ENCODE data around the gene LMO2.
"Not testable (repeated sequence)": the region's sequence is repeated elsewhere in the genome, so short reads cannot be mapped to it uniquely, and the experiment has no call there.

The LMO2 gene

DNA sequence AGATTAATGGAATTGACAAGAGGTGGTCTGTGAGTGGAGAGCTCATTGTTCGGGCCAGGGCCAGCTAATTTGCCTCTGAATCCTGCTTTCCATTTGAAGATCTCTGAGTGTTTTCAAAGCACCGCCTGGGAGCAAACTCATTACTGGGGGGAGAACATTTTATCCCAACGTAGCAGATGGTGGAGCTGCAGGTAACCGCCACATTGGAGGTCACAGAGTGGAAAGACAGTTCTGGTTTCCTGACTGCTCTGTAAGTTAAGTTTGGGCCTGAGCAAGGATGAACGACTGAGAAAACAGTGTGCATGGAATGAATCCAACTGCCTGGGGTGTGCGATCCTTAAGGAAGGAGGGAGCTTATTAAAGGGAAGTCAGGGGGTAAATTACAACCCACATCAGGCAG, 30.5 kb downstream of the LMO2 start:
- DNase-seq (ENCODE audit: low read depth in 2 of 2) = no peak

DNA sequence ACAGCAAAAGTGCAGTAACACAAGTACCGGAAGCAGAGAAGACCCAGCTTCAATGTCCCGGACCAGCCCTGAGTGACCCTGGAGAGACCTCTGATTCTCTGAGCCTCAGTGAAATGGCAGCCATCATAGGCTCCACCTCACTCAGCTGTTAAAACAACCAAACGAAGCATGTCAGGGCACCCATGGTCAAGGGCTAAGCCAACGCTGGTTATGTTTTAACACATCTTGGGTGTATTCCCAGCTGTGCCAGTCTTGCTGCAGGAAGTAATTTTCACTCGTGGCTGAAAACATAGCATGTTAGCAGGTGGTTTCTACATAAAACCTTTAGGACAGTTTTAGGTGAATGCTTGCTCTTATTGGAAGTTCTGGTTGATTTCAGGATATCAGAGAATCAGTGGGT, 30.9 kb downstream of the LMO2 start:
- no peak for DNase-seq (ENCODE audit: low read depth in 2 of 2)

DNA sequence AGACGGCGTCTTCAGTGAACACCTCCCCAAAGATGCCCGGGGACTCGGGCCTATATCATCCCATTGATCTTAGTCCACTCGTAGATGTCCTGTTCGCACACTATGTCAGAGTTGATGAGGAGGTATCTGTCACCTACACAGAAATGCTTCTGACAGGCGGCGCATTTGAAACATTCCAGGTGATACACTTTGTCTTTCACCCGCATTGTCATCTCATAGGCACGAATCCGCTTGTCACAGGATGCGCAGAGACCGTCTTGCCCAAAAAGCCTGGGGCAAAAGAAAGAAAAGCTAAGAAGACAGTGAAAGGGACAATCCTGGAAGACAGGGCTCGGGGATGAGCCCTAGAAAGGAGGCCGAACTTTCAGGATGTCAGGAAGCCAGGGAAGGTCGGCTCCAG, 32.6 kb downstream of the LMO2 start:
- no peak for DNase-seq (ENCODE audit: low read depth in 2 of 2)

DNA sequence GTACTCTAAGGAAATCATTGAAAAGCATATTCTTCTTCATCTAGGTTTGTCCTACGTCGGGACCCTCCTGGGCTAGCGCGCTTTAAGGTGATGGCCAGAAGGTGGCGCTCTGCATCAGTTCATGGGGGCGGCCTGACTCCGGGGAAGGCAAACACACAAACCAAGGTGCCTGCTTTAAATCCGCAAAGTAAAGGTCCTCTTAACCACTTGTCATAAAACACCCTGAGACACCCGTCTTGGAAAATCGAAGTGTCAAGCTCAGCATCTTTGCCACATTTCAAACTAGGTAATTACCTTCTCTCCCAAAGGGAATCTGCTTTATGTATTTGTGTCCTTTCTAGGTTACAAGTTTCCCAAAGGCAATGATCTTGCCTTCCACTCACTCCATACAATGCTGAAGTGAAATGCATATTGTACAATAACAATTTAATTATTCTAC, 33.9 kb downstream of the LMO2 start:
- DNase-seq (ENCODE audit: low read depth in 2 of 2) = peak; percentile 63 to 78

DNA sequence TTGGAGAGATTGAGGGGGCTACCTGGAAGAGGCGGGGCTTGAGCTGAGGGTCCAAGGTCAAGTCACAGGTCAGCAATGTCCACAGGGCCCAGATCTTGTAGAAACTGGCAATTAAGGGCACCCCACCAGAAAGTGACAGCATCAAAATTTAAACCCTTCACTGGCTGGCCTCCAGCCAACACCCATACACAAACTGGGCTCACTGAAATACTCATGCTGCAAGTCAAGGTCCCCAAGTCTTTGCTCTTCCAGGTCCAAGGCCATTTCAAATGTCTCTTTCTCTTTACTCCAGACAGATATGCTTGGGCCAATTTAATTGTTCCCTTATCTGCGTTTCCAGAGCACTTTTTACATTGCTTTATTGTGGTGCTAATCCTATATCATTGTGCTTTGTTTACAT, 36.4 kb downstream of the LMO2 start:
- no peak for DNase-seq (ENCODE audit: low read depth in 2 of 2)

DNA sequence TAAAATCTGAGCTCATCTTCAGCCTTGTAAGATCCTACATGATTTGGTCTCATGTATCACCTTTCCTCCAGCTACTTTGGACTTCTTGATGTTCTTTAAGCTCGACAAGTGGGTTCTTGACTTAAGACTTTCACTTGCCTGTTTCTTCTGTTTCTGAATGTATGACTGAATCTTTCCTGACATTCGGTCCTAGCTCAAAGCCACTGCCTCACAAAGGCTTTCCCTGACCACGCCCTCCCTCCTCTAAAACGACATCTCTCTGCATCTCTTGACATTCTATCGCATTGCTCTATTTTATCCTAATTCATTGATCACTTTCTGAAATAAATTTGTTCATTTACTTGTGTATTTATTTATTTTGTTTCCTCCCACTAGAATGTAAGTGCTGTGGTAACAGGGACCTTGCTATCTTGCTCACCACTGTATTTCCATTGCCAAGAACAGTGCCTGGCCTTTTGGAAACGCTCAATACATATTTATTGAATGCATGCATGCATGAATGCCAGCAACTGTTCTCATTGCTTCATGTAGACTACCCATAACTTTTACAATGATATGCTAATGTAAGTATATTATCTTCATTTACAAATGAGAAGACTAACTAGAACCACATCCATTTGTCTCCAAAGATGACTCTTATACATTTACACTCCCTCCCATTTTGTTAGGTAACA, 43.0 kb downstream of the LMO2 start:
- no peak for DNase-seq (ENCODE audit: low read depth in 2 of 2)

DNA sequence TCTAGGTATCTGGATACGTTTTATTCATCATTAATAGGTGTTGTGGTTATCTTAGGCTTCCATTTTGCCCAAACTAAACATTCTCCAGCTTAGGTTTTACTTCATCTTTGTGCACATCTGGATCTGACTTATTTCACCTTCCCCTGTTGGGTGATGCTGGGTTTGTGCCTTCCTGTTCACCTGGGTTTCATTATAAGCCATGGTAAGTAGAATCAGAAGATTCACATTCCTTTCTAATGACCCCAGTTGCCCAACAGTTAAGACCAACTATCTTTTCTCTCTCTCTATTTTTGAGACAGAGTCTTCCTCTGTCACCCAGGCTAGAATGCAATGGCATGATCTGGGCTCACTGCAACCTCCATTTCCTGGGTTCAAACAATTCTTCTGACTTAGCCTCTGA, 44.6 kb downstream of the LMO2 start:
- DNase-seq (ENCODE audit: low read depth in 2 of 2) = no peak

DNA sequence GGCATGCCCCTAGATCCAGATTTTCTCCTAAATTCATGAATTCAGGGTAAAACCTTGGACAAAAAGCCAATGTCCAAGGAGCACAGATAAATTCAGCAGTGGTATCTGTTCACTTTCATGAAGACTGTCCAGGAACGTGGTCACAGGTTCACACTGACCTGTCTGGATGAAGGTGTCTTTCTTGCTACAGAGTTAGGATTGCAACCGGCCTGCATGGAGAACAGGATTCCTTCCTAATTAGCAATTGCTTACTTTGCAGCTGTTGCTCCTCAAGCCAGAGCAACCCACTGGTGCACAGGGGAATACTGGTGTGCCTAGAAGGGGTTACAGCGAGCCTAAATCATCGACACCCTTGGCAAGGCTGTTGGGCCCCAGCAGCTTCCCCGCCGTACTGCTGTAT, 47.6 kb downstream of the LMO2 start:
- no peak for DNase-seq (ENCODE audit: low read depth in 2 of 2)

DNA sequence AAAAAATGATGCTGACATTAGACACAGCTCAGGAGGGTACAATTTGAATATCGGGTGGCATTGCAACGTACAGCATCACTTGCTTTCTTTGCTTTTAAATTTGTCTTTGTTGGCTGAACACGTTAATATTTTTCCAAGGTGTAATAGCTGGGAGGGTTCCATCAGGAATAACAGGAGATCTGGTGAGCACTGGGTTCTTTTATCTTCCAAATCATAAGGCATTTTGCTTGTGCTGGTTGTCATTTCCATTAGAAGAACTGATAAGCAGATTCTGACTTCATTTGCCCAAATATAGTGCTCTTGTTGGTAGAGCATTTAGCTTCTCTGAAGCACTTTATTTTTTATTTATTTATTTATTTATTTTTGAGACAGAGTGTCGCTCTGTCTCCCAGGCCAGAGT, 48.9 kb downstream of the LMO2 start:
- no peak for DNase-seq (ENCODE audit: low read depth in 2 of 2)

DNA sequence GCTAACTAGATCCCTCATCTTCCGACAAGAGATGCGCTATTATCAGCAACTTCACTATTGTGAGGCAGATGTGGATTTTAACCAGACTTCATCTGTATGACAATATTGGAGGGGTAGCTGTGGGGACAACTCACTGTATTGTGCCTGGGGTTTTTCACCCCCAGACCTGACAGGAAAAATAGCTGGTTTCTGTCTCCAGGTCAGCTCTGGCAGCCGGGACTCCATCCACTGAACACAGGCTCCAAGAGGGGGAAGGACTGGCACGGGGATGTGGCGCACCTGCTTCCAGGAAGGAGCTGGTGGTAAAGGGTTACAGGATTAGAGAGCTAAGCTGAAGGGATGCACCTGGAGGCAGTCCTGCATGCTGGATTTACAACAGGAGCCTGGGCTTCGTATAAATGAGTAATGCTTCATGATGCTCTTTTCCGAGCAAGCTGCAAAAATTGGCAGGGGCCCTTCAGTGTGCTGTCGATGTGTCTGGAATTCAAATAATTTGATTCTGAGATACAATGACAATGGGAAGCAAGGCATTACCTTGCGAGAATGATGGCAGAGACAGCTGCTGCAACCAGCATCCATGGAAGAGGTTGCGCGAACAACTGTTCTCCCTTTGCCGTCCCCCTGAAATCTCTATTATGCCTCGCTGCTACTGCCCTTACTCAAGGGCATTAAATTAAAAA, 49.5 kb downstream of the LMO2 start:
- DNase-seq (ENCODE audit: low read depth in 2 of 2) = no peak

DNA sequence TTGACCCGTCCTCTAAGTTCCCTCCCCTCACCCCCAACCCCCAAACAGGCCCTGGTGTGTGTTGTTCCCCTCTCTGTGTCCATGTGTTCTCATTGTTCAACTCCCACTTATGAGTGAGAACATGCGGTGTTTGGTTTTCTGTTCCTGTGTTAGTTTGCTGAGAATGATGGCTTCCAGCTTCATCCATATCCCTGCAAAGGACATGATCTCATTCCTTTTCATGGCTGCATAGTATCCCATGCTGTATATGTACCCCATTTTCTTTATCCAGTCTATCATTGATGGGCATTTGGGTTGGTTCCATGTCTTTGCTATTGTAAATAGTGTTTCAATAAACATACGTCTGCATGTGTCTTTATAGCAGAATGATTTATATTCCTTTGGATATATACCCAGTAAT, 53.6 kb downstream of the LMO2 start:
- DNase-seq (ENCODE audit: low read depth in 2 of 2) = not testable (repeated sequence)

DNA sequence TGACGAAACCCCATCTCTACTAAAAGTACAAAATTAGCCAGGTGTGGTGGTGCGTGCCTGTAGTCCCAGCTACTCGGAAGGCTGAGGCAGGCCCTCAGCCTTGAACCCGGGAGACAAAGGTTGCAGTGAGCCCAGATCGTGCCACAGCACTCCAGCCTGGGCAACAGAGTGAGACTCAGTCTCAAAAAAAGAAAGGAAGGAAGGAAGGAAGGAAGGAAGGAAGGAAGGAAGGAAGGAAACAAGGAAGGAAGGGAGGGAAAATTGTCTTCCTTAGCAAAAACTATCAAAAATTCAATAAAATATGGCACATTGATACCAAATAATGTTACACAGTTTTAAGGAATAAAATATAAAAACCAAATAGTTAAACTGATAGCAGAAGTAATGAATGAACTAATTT, 54.5 kb downstream of the LMO2 start:
- DNase-seq (ENCODE audit: low read depth in 2 of 2) = not testable (repeated sequence)

DNA sequence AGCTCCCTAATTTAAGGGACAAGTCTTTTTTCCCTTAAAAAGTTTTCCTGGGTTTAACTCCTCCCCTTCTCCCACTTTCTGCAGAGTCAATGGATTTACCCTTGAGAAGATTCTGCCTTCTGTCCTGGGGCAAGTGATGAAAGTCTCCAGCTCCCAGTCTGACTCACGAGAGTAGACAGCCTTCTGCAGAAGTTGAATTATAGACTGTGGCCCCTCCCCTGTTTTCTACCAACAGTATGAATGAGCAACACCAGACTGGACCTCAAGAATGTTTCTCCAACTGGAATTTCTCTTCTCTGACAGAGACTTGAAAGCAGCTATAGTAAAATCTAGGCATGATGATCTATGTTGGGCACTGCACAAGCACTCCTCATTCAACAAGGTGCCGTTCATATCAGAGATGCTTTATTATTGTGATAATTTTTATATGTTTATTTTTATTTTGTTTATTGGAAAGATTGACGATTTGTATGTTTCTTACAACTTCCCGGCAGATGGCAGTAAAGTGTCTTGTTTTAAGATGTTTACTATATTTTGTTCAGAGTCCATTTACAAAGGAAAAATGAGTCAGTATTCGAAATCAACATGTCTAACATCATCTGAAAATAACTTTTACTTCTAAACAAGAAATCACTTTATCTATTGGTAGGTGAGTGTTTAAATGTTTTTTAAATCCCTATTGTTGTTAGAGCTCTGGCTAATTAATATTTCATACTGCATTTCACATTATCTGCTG, 56.6 kb downstream of the LMO2 start:
- no peak for DNase-seq (ENCODE audit: low read depth in 2 of 2)

DNA sequence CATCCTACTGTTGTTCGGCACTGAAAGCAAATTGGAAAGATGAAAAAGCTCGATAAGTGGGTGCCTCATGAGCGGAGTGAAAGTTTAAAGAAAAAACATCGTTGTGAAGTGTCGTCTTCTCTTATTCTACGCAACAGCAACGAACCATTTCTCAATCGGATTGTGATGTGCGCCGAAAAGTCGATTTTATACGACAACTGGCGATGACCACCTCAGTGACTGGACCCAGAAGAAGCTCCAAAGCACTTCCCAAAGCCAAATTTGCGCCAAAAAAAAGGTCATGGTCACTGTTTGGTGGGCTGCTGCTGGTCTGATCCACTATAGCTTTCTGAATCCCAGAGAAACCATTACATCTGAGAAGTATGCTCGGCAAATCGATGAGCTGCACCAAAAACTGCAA, 59.2 kb downstream of the LMO2 start:
- no peak for DNase-seq (ENCODE audit: low read depth in 2 of 2)

DNA sequence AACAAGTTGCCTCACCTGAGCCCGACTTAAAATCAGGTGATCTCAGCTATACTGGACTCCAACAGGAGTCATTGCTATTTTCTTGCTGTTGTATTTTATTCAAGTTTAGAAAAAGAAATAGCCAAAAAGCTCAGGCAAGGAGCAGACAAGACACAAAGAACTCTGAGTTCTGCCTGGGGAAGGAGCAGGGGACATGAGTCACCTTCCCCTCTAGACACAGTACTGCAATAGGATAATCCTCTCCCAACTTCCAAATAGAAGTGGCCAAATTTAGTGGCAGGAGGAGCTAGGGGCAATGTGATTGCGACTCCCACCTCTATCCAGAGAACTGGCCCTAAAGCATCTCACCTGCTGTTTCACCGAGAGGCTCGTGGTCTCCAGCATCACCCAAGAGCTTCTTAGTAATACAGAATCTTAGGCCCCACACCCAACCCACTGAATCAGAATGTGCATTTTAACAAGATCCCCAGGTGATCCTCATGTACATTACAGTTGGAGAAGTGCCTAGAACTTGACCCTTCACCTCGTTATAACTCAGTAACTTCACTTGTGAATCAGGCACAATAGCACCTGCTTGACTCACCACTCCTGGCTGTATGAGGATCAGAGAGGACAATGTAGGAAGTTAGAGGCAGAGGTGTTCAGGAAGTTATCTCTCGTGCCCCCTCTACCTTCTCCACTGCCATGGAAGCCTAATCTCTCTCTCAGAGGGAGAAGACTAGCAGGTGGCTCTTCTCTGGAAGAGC, 60.8 kb downstream of the LMO2 start:
- no peak for DNase-seq (ENCODE audit: low read depth in 2 of 2)

DNA sequence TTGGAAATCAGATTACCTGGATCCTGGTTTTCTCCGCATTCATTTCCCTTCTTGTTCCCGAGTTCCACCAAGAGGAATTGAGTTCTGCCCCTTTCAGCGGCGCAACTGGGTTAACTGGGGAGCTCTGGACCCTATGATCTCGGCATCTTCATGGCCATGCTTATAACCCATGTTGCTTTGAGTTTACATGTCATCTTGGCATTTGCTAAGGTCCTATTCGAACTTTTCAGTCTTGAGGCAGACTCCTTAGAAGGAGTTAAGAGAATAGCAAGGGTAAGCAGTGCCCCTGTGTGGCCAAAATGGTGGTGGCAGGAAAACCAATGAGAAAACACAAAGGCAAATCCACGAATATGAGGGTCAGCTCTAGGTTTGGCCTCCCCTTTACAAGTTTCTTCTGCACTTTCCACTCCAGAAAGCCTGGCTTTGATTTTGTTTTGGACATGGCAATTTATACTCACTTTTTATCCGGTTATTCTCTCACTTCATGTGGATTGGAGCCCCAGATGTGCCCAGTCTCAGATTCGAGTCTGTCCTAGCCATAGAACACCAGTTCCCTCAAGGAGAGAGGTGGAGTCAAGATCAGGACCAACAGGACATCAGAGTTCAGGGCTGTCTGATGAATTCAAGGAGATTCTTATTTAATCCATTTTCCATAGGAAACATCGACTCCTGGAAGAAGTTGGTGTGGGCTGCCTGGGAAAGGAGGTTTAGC, 62.3 kb downstream of the LMO2 start:
- peak; percentile 34 to 44 for DNase-seq (ENCODE audit: low read depth in 2 of 2)

DNA sequence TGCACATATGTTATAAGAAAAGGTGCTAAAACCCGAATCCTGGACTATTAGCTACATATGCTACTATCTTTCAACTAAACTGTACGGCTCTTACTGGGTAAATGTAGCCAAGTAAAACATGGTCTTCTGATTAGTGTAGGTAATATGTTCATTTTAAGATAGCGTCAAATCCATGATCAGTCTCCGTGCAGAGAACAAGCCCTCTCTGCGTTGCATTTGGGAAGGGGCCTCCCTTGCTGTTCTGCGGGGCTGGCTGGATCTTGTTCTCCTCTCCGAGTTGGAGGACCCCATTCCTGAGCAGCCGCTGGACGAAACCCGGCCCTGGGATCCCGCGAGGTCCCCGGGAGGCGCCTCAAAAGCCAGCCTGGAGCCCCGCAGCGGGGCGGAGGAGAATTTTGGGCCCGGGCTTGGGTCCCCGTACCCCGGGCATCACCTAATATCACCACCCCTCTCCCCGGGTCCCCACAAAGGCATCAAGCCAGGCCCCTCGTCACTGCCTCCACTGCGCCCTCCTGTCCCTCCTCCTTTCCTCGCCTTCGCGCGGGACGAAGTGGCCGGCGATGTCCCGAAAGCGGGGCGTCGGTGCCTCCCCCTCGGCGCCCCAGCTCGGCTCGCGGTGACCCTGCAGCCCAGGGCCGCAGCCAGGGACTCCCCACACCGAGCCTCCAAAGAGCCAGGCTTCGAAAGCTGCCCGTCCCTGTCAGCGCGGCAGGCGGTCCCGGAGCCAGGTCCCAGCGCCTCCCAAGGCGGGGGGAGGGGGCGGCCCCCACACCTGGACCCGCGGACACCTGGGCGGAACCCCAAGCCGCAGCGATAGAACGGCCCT, 63.1 kb downstream of the LMO2 start:
- DNase-seq (ENCODE audit: low read depth in 2 of 2) = no peak

DNA sequence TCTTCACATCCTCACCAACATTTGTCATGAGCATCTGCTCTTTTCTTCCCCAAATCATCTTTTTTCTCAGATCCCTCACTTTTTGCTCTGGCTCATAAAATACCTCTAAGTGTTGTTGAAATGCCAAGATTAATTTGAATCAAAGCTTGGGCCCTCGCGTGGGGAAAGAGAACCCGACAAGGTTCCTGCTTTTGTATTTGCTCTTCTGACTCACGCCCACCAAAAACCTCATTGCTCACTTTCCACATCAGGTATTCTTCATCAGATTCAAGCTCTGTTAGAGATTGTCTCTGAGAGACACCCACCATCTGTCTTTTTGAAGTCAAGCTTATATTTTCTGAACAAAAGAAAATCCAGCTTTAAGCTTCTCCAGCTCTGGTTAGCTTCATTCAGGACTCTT, 64.7 kb downstream of the LMO2 start:
- DNase-seq (ENCODE audit: low read depth in 2 of 2) = no peak

DNA sequence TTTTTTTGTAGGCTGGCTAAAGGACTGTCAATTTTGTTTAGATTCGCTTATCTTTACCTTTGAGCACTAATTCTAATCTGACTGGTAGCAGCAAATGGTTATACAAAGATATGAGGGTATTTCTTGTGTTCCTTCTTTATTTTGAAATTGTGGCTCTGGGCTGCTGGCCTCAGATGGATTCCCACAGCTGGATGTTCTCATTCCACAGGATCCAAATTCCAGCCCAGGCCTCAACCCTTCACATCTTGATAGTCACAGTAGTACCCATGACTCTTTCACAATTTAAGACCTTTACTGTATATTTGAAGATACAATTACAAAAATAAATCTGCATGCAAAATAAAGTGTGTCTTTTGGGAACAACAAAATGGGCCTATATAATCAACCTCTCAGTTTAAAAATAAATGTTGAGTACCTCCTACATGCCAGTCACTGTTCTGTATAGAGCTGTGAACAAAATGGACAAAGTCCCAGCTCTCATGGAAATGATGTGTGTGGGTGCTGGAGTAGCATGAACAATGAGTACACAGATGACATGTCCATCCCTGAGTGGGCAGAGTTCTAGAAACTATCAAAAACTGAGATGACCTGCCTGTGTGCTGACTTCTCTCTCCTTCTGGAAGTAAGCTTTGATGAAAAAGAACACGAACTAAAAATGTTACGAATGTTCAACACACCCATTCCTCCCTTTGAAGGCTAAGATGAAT, 65.9 kb downstream of the LMO2 start:
- no peak for DNase-seq (ENCODE audit: low read depth in 2 of 2)

DNA sequence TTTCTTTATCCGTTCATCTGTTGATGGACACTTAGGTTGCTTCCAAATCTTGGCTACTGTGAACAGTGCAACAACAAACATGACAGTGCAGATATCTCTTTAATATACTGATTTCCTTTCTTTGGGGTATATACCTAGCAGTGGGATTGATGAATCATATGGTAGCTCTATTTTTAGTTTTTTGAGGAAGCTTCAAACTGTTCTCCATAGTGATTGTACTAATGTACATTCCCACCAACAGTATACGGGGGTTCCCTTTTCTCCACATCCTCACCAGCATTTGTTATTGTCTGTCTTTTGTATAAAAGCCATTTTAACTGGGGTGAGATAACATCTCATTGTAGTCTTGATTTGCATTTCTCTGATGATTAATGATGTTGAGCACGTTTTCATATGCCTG, 68.9 kb downstream of the LMO2 start:
- DNase-seq (ENCODE audit: low read depth in 2 of 2) = not testable (repeated sequence)
